A549 treated with GW870086 at 1 μM for 4 hours (cell line): ENCODE data around the gene GCA. TPM values are rescaled to one million over a fixed set of nuclear protein-coding genes. Genes with fewer than 3 reads are reported as not detected.

Source experiments
- total RNA-seq: library from RNA; stranded (reverse); fragments of 200-300 nt; extraction: Qiagen RNA extraction; gene quantifications from 5 replicates; pipeline ENCODE4 v1.2.3, GENCODE V29; 2022; ENCODE audit warnings: low read depth

The GCA gene, protein sequence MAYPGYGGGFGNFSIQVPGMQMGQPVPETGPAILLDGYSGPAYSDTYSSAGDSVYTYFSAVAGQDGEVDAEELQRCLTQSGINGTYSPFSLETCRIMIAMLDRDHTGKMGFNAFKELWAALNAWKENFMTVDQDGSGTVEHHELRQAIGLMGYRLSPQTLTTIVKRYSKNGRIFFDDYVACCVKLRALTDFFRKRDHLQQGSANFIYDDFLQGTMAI
- 5.2 to 7.2 TPM (median 6.4 TPM) in 5 replicates for total RNA-seq

DNA sequence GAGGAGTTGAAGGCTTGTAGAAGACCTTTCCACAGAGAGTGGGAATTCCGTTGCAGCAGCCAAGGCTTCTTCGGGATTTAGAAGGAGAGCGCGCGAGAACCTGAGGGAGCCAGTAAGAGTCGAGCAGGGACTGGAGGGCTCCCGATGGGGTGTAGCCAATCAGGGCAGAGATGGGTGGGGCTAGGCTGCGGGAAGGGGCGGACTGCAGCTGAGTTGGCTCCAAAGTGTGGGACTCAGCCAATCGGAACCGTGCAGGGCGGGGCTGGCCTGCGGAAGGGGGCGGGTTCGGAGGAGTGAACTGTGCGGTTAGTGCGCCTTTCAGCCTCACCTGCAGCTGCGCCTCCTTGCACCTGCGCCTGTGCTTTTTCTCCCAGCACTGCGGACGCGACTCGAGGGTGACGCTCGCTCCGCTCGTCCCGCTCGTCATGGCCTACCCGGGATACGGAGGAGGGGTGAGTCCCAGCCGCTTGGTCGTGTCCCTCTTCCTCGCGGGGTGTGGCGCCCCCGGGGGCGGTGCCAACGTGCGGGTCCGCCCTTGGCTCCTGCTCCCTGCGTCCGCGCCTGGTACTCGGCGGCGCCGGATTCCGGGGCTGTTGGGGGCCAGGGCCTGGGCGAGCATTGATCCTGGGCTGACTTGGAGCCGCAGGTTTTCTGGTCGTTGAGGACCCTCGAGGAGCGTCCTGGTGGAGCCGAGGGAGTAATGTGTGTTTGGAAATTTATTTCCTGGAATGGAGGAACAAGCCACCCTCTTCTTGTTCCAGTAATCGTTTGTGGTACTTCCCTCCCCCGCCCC is at the start of gene GCA:
TSS of gene GCA (plus strand) at position 309 of the 793 bp plus-strand sequence. CDS start at position 426, 117 bp downstream.

DNA sequence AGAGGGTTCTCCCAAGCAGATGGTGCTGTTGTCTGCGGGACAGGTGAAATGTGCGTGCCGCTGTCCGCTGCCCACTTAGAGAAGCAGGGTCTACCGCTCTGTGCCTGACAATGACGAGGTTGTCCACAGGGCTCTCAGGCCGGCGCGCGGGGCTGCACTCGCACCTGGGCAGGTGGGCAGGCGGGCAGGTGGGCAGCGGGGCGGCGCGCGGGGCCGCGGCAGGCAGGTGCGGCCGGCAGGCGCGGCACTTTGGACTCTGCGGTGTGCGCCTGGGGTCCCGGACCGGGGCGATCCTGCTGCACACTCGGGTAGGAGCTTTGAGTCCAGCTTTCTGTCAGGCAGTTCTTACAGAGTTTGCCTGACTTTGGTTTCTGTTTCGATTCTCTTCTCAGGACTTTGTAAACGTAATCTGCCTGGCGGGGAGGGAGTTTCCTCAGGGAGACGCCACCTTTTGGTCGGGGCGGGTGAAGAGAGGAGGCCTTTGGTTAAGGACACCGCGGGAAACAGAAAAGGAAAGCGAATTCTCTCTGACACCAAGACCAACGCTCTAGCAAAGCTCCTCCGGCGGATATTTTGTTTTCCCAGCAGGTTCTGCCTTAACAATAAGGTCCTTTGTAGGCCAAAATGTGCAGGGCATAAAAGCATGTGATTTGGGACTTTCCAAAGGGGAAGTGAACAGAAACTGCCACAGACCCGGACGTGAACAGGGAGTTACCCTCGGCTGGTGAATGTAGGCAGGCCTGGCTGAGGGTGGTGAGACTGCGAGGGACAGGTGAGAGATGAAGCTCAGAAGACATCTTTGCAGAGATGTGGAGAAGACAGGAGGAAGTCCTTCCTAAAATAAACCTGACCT is 25.4 kb upstream of the GCA start, which contains the start of gene IFIH1:
TSS of gene IFIH1 (minus strand) at position 357 of the 853 bp plus-strand sequence. CDS start 377 bp downstream, outside the sequence.

Other genes starting within 250 kb of the GCA start
- not detected in 5 replicates for gene GCG, start 191.9 kb upstream of the GCA start, total RNA-seq
- gene FAP, start 100.7 kb upstream of the GCA start, total RNA-seq = 0.05 to 0.32 TPM in 2 of 5 replicates, not detected in the others
- 0.80 to 1.6 TPM (median 1.3 TPM) in 5 replicates for gene IFIH1, start 25.4 kb upstream of the GCA start, total RNA-seq